HCT116 (cell line): ENCODE measurements around the gene LRRC46. TPM values are rescaled to one million over a fixed set of nuclear protein-coding genes. Genes with fewer than 3 reads are reported as not detected.

Experiments
- ATAC-seq: fragments of 200-7000 bp; cut with Tn5 transposase; 2 replicates; pipeline ENCODE4 v1.9.1; 2020; ENCODE audit warnings: mild to moderate bottlenecking, moderate library complexity
- BruUV-seq: library from RNA; stranded (reverse); fragments of 400-500 nt; replicated peaks from 2 replicates; lab custom pipeline; 2021; lab: Mats Ljungman, UMichigan
- CTCF ChIA-PET: fragments of 300-600 bp; sonication (Branson Sonifier 250); formaldehyde crosslinking; loops from one replicate; lab custom pipeline; 2021; ENCODE audit warnings: antibody characterized with exemption; lab: Charles Lee
- POLR2A ChIA-PET: fragments of 300-600, 350-600 bp; sonication (Branson Sonifier 250); formaldehyde crosslinking; loops from one replicate; lab custom pipeline; 2021; ENCODE audit warnings: antibody characterized with exemption; lab: Charles Lee
- RAD21 ChIA-PET, 2 experiments: fragments of 300-600 bp; sonication (Branson Sonifier 250); formaldehyde crosslinking; loops; one replicate each; lab custom pipeline; 2023; ENCODE audit warnings: low total read pairs in 2 of 2; ENCODE audit not compliant: uncharacterized antibody in 2 of 2, unreplicated experiment in 2 of 2, low non-redundant PET in 1 of 2; lab: Charles Lee
- DNase-seq: peaks from one replicate; pipeline ENCODE4 v3.0.0-alpha.2; 2010; ENCODE audit warnings: low read depth, low spot score
- H2AFZ ChIP-seq: fragments of 200-600 bp; shearing (Covaris generic), sonication (generic); 2 replicates; pipeline ENCODE4 v1.6.1; 2017; ENCODE audit warnings: low read depth, mixed run types, mixed read lengths, antibody characterized with exemption, low read length; ENCODE audit not compliant: poor library complexity, severe bottlenecking
- H3K27ac ChIP-seq: 2 replicates; pipeline ENCODE4 v1.5.1; 2012; ENCODE audit warnings: low read depth, low read length
- H3K27me3 ChIP-seq: fragments of 200-600 bp; sonication (generic); 2 replicates; pipeline ENCODE4 v1.6.1; 2016; ENCODE audit warnings: mixed run types, low read length, mixed read lengths; ENCODE audit not compliant: insufficient read depth
- H3K36me3 ChIP-seq, 2 experiments: fragments of 200-500 bp in 1 of 2; fragments of 200-600 bp in 1 of 2; sonication (Bioruptor generic) in 1 of 2; sonication (generic) in 1 of 2; 2 replicates each; pipeline versions ENCODE4 v1.5.1 to v1.6.1; 2014 to 2016; ENCODE audit warnings: low read length in 2 of 2, inconsistent platforms in 1 of 2, mixed read lengths in 1 of 2, mixed run types in 1 of 2; ENCODE audit not compliant: insufficient read depth in 2 of 2, control insufficient read depth in 1 of 2
- H3K4me1 ChIP-seq, 2 experiments: fragments of 200-600 bp in 1 of 2; sonication (generic) in 1 of 2; 2 replicates each; pipeline versions ENCODE4 v1.5.1 to v1.6.1; 2012 to 2017; ENCODE audit warnings: low read length in 2 of 2, inconsistent platforms in 1 of 2, mild to moderate bottlenecking in 1 of 2, mixed read lengths in 1 of 2, mixed run types in 1 of 2, moderate library complexity in 1 of 2; ENCODE audit not compliant: insufficient read depth in 2 of 2, control insufficient read depth in 1 of 2
- H3K4me2 ChIP-seq: fragments of 200-600 bp; sonication (generic); 2 replicates; pipeline ENCODE4 v1.6.1; 2017; ENCODE audit warnings: mixed run types, low read length, mixed read lengths
- H3K4me3 ChIP-seq, 2 experiments: fragments of 200-600 bp in 1 of 2; sonication (generic) in 1 of 2; replicated peaks in 1 of 2; 2 replicates each; pipeline ENCODE4 v1.5.1; 2011 to 2016; ENCODE audit warnings: low read length in 2 of 2, control low read depth in 1 of 2, low read depth in 1 of 2, mild to moderate bottlenecking in 1 of 2, mixed read lengths in 1 of 2, mixed run types in 1 of 2
- H3K79me2 ChIP-seq: fragments of 200-600 bp; sonication (generic); 2 replicates; pipeline ENCODE4 v1.6.1; 2017; ENCODE audit warnings: mild to moderate bottlenecking, mixed run types, low read length, moderate library complexity, mixed read lengths; ENCODE audit not compliant: insufficient read depth
- H3K9ac ChIP-seq: fragments of 200-600 bp; sonication (generic); 2 replicates; pipeline ENCODE4 v1.6.1; 2016; ENCODE audit warnings: low read length, mixed read lengths
- H3K9me2 ChIP-seq: fragments of 200-600 bp; sonication (generic), shearing (Covaris generic); 2 replicates; pipeline ENCODE4 v1.6.1; 2017; ENCODE audit warnings: mixed run types, mild to moderate bottlenecking, moderate library complexity; ENCODE audit not compliant: insufficient read depth
- H3K9me3 ChIP-seq, 2 experiments: fragments of 200-500 bp in 1 of 2; fragments of 200-600 bp in 1 of 2; sonication (Bioruptor generic) in 1 of 2; sonication (generic) in 1 of 2; 2 replicates each; pipeline ENCODE4 v1.6.1; 2014 to 2017; ENCODE audit warnings: low read length in 2 of 2, mixed read lengths in 2 of 2, inconsistent platforms in 1 of 2, low read depth in 1 of 2, mild to moderate bottlenecking in 1 of 2, mixed run types in 1 of 2, moderate library complexity in 1 of 2; ENCODE audit not compliant: control insufficient read depth in 1 of 2, insufficient read depth in 1 of 2
- H4K20me1 ChIP-seq: fragments of 200-600 bp; sonication (generic), shearing (Covaris generic); 2 replicates; pipeline ENCODE4 v1.6.1; 2017; ENCODE audit warnings: mixed run types, mild to moderate bottlenecking, moderate library complexity; ENCODE audit not compliant: insufficient read depth
- ATF3 ChIP-seq: IDR thresholded peaks from 2 replicates; pipeline ENCODE4 v1.6.1; 2012
- CBX3 ChIP-seq: IDR thresholded peaks from 2 replicates; pipeline ENCODE4 v1.6.1; 2012; ENCODE audit warnings: low read depth
- CEBPB ChIP-seq: IDR thresholded peaks from 2 replicates; pipeline ENCODE4 v1.6.1; 2012; ENCODE audit warnings: low read depth
- EGR1 ChIP-seq: IDR thresholded peaks from 2 replicates; pipeline ENCODE4 v1.6.1; 2012; ENCODE audit warnings: low read depth
- ELF1 ChIP-seq: IDR thresholded peaks from 2 replicates; pipeline ENCODE4 v1.6.1; 2012; ENCODE audit warnings: low read depth, borderline replicate concordance
- EZH2 ChIP-seq: fragments of 200-600 bp; sonication (generic); IDR thresholded peaks from 2 replicates; pipeline ENCODE4 v1.6.1; 2017; ENCODE audit warnings: antibody characterized with exemption, mixed run types
- FOSL1 ChIP-seq: IDR thresholded peaks from 2 replicates; pipeline ENCODE4 v1.6.1; 2012; ENCODE audit warnings: low read depth
- POLR2AphosphoS5 ChIP-seq: IDR thresholded peaks from 2 replicates; pipeline ENCODE4 v1.6.1; 2011; ENCODE audit warnings: mild to moderate bottlenecking, low read depth, low read length, moderate library complexity
- RAD21 ChIP-seq: IDR thresholded peaks from 2 replicates; pipeline ENCODE4 v1.6.1; 2012; ENCODE audit warnings: low read depth, mild to moderate bottlenecking
- SIN3A ChIP-seq: IDR thresholded peaks from 2 replicates; pipeline ENCODE4 v1.6.1; 2012; ENCODE audit warnings: low read depth
- TCF7L2 ChIP-seq: IDR thresholded peaks from 2 replicates; pipeline ENCODE4 v1.7.0; 2011; ENCODE audit warnings: borderline replicate concordance, inconsistent platforms; ENCODE audit not compliant: insufficient read depth, insufficient read length; ENCODE audit errors: extremely low read depth
- YY1 ChIP-seq: IDR thresholded peaks from 2 replicates; pipeline ENCODE4 v1.6.1; 2011; ENCODE audit warnings: low read length, low read depth, moderate library complexity, mild to moderate bottlenecking; ENCODE audit not compliant: insufficient replicate concordance; ENCODE audit errors: extremely low read depth
- ZNF274 ChIP-seq: fragments of 200-500 bp; sonication (Bioruptor generic); IDR thresholded peaks from 2 replicates; pipeline ENCODE4 v1.6.1; 2014; ENCODE audit warnings: mild to moderate bottlenecking, low read depth, low read length, inconsistent platforms
- intact Hi-C: fragments of 100-400 bp; cut with micrococcal nuclease; formaldehyde crosslinking; loops from 2 replicates; pipeline ENCODE4 v1.10.0; 2022
- total RNA-seq: library from RNA; stranded (reverse); gene quantifications from one replicate; pipeline ENCODE4 v1.2.1, GENCODE V29; 2021; ENCODE audit not compliant: unreplicated experiment
- TF ChIP-seq, protein P1 (sequence below): IDR thresholded peaks from 2 replicates; pipeline ENCODE4 v1.6.1; 2011; ENCODE audit warnings: mild to moderate bottlenecking, low read length, moderate library complexity; ENCODE audit not compliant: insufficient replicate concordance; ENCODE audit errors: extremely low read depth

Gene LRRC46
- total RNA-seq, 1 experiment from 2014 or later = 0.76 TPM

- peaks cover 6% of the 10 kb centered on the region; the same call in 1 of the 2 replicates for H3K79me2 ChIP-seq
- H3K36me3 ChIP-seq = peaks cover 0 to 12% of the 10 kb centered on the region in 2 experiments; a peak in 1 of 4 replicates
- intact Hi-C loops = no loop called here
- no peaks in the 10 kb centered on the region for H3K9me3 ChIP-seq
- no peaks in the 10 kb centered on the region for H4K20me1 ChIP-seq
- no TSS peak for BruUV-seq
- DNase-seq (no peak), ATAC-seq (no peak)
- H3K4me3 ChIP-seq = no peak overlapping the region
- no peak for TF ChIP-seq RAD21
- no peak for TF ChIP-seq CBX3
- no peak for TF ChIP-seq SIN3A
- ChIA-PET CTCF (interaction anchor here (1.6 kb wide), 1 partner anchor 53 kb away, joined by 4 read pairs; no protein-coding TSS in a partner anchor), RAD21 (no interaction called here), POLR2A (no interaction called here)
- no peak overlapping the region for H3K4me2 ChIP-seq
- no peak overlapping the region for H3K9ac ChIP-seq
- no peaks in the 10 kb centered on the region for H3K27me3 ChIP-seq
- H2AFZ ChIP-seq = no peak overlapping the region
- H3K4me1 ChIP-seq = peaks cover 14 to 23% of the 10 kb centered on the region in 2 experiments
- no peak overlapping the region for H3K27ac ChIP-seq
- no peaks in the 10 kb centered on the region for H3K9me2 ChIP-seq
Observed at GRCh38 chr17:47836601-47837000, 5.1 kb downstream of the LRRC46 start.

GRCh38 chr17:47837401-47838039 lies 6.0 kb downstream of the LRRC46 start:
- no TSS peak for BruUV-seq
- DNase-seq = no peak

More at GRCh38 chr17:47837401-47838039, 6.0 kb downstream of the LRRC46 start:
- ChIA-PET POLR2A (interaction anchor here (0.9 kb wide), 1 partner anchor 58 kb away, joined by 3 read pairs; the partner anchor contains the start of gene SP2), RAD21 (no interaction called here), CTCF (no interaction called here)
- intact Hi-C loops = no loop called here
- H3K27ac ChIP-seq = no peak overlapping the region
- no peaks in the 10 kb centered on the region for H4K20me1 ChIP-seq
- H3K4me3 ChIP-seq = no peak overlapping the region
- no peak overlapping the region for H3K4me2 ChIP-seq
- no peaks in the 10 kb centered on the region for H3K9me3 ChIP-seq
- H3K4me1 ChIP-seq = peaks cover 17 to 25% of the 10 kb centered on the region in 2 experiments
- ATAC-seq = no peak
- H3K27me3 ChIP-seq = no peaks in the 10 kb centered on the region
- no peak for TF ChIP-seq ZNF274
- TF ChIP-seq POLR2AphosphoS5 = no peak
- no peak for TF ChIP-seq ELF1
- no peak for TF ChIP-seq RAD21
- no peak for TF ChIP-seq EZH2
- TF ChIP-seq CEBPB = no peak
- no peak for TF ChIP-seq FOSL1
- no peak for TF ChIP-seq EGR1
- TF ChIP-seq, protein P1, sequence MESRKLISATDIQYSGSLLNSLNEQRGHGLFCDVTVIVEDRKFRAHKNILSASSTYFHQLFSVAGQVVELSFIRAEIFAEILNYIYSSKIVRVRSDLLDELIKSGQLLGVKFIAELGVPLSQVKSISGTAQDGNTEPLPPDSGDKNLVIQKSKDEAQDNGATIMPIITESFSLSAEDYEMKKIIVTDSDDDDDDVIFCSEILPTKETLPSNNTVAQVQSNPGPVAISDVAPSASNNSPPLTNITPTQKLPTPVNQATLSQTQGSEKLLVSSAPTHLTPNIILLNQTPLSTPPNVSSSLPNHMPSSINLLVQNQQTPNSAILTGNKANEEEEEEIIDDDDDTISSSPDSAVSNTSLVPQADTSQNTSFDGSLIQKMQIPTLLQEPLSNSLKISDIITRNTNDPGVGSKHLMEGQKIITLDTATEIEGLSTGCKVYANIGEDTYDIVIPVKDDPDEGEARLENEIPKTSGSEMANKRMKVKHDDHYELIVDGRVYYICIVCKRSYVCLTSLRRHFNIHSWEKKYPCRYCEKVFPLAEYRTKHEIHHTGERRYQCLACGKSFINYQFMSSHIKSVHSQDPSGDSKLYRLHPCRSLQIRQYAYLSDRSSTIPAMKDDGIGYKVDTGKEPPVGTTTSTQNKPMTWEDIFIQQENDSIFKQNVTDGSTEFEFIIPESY = no peak
- no peak for TF ChIP-seq ATF3
- no peak for TF ChIP-seq CBX3
- TF ChIP-seq TCF7L2 = no peak
- TF ChIP-seq YY1 = no peak
- H2AFZ ChIP-seq = no peak overlapping the region
- H3K9me2 ChIP-seq = no peaks in the 10 kb centered on the region
- H3K79me2 ChIP-seq = peaks cover 6% of the 10 kb centered on the region; the same call in 1 of the 2 replicates
- peaks cover 0 to 12% of the 10 kb centered on the region in 2 experiments; a peak in 1 of 4 replicates for H3K36me3 ChIP-seq
- H3K9ac ChIP-seq = no peak overlapping the region
